Panc1 (cell line): ENCODE measurements around the gene ZBP1. TPM values are rescaled to one million over a fixed set of nuclear protein-coding genes. Genes with fewer than 3 reads are reported as not detected.

Source experiments
- ATAC-seq: fragments of 200-7000 bp; cut with Tn5 transposase; 2 replicates; pipeline ENCODE4 v1.9.1; 2020; ENCODE audit warnings: mild to moderate bottlenecking, moderate library complexity
- BruUV-seq: library from RNA; stranded (reverse); fragments of 400-500 nt; replicated peaks from 2 replicates; lab custom pipeline; 2021; lab: Mats Ljungman, UMichigan
- CTCF ChIA-PET: fragments of 300-600 bp; sonication (Branson Sonifier 250); formaldehyde crosslinking; loops from one replicate; lab custom pipeline; 2022; ENCODE audit warnings: antibody characterized with exemption; lab: Charles Lee
- POLR2A ChIA-PET: fragments of 300-600 bp; sonication (Branson Sonifier 250); formaldehyde crosslinking; loops from one replicate; lab custom pipeline; 2022; ENCODE audit warnings: antibody characterized with exemption; lab: Charles Lee
- DNase-seq: peaks from one replicate; pipeline ENCODE4 v3.0.0-alpha.2; 2010; ENCODE audit warnings: low read depth, low spot score
- H3K27ac ChIP-seq: 2 replicates; pipeline ENCODE4 v1.5.1; 2011; ENCODE audit warnings: mild to moderate bottlenecking, low read length, inconsistent platforms
- H3K27me3 ChIP-seq: fragments of 200-500 bp; sonication (Bioruptor generic); 2 replicates; pipeline ENCODE4 v1.6.0; 2014; ENCODE audit warnings: low read length, inconsistent platforms; ENCODE audit not compliant: control insufficient read depth, insufficient read depth
- H3K36me3 ChIP-seq: fragments of 200-500 bp; sonication (Bioruptor generic); 2 replicates; pipeline ENCODE4 v1.5.1; 2014; ENCODE audit warnings: inconsistent platforms, mild to moderate bottlenecking, low read length, moderate library complexity; ENCODE audit not compliant: control insufficient read depth, insufficient read depth
- H3K4me1 ChIP-seq: 2 replicates; pipeline ENCODE4 v1.5.1; 2011; ENCODE audit warnings: inconsistent platforms, mild to moderate bottlenecking, low read length, moderate library complexity; ENCODE audit not compliant: control insufficient read depth, insufficient read depth
- H3K4me3 ChIP-seq, 2 experiments: 2 replicates each; pipeline ENCODE4 v1.5.1; 2011 to 2012; ENCODE audit warnings: low read depth in 2 of 2, low read length in 2 of 2, mild to moderate bottlenecking in 2 of 2, inconsistent platforms in 1 of 2, moderate library complexity in 1 of 2
- H3K9me3 ChIP-seq: fragments of 200-500 bp; sonication (Bioruptor generic); 2 replicates; pipeline ENCODE4 v1.5.1; 2014; ENCODE audit warnings: low read depth, mild to moderate bottlenecking, inconsistent platforms, low read length, moderate library complexity; ENCODE audit not compliant: control insufficient read depth, insufficient read depth
- CTCF ChIP-seq: fragments of 450-650 bp; IDR thresholded peaks from 2 replicates; pipeline ENCODE4 v1.5.1; 2017; ENCODE audit warnings: mild to moderate bottlenecking
- POLR2AphosphoS5 ChIP-seq: IDR thresholded peaks from 2 replicates; pipeline ENCODE4 v1.6.1; 2012; ENCODE audit warnings: mild to moderate bottlenecking, low read depth, low read length, moderate library complexity
- REST ChIP-seq, 2 experiments: IDR thresholded peaks; 2 replicates each; pipeline ENCODE4 v1.6.1; 2011 to 2012; ENCODE audit warnings: low read depth in 2 of 2, control low read depth in 1 of 2, low read length in 1 of 2, mild to moderate bottlenecking in 1 of 2, moderate library complexity in 1 of 2; ENCODE audit not compliant: insufficient read depth in 1 of 2
- SIN3A ChIP-seq: IDR thresholded peaks from 2 replicates; pipeline ENCODE4 v1.6.1; 2012; ENCODE audit warnings: low read depth, mild to moderate bottlenecking, low read length, moderate library complexity, borderline replicate concordance; ENCODE audit not compliant: insufficient read depth
- TCF7L2 ChIP-seq: IDR thresholded peaks from 2 replicates; pipeline ENCODE4 v1.6.1; 2011; ENCODE audit warnings: mild to moderate bottlenecking, low read depth, low read length, inconsistent platforms
- in situ Hi-C: cut with HindIII; loops from 2 replicates; pipeline ENCODE4 v1.10.0; 2016; ENCODE audit warnings: low sequenced_read_pairs, low pct_unique_long_range_greater_than_20kb
- intact Hi-C: fragments of 100-400 bp; cut with micrococcal nuclease; formaldehyde crosslinking; loops from one replicate; pipeline ENCODE4 v1.10.0; 2022; ENCODE audit not compliant: unreplicated experiment
- total RNA-seq: library from RNA; stranded (reverse); gene quantifications from one replicate; pipeline ENCODE4 v1.2.1, GENCODE V29; 2021; ENCODE audit not compliant: unreplicated experiment

Gene ZBP1
- total RNA-seq, 1 experiment from 2014 or later, result not detected

DNA sequence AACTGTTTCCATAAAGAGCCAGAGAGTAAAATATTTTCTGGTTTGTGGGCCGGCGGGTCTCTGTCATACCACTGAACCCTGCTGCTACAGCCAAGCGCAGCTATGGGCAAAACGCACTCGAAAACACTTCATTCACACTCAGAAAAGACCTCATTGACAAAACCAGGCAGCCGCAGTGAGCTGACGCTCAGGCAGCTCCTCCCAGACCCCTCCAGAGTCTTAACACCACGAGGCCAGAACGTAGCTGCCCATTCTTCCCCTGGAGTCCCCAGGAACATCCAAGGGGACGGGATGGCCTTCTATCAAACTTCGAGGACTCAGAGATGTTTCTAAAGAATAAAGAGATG, 35.6 kb upstream of the ZBP1 start:
- TF ChIP-seq SIN3A, result no peak
- no peak for TF ChIP-seq REST (IDR thresholded peaks at IDR 0.05; ENCODE audit: insufficient read depth in 1 of 2, low read depth in 2 of 2, low read length in 1 of 2)
- no peak for TF ChIP-seq POLR2AphosphoS5
- TF ChIP-seq CTCF, result no peak
- no peak for TF ChIP-seq TCF7L2
- POLR2A ChIA-PET, result no interaction called here
- H3K4me3 ChIP-seq, result no peak overlapping the region
- peaks cover 11% of the 10 kb centered on the region for H3K4me1 ChIP-seq
- ATAC-seq (no peak), DNase-seq (no peak)
- H3K27me3 ChIP-seq, result no peaks in the 10 kb centered on the region
- peaks cover 7% of the 10 kb centered on the region for H3K36me3 ChIP-seq
- BruUV-seq, result no TSS peak
- CTCF ChIA-PET, result no interaction called here
- intact Hi-C loops, result no loop called here
- in situ Hi-C loops, result no loop called here
- no peaks in the 10 kb centered on the region for H3K9me3 ChIP-seq
- no peak overlapping the region for H3K27ac ChIP-seq

GRCh38 chr20:57654998-57655808, 35.0 kb upstream of the ZBP1 start:
- Histone ChIP-seq H3K4me1 (peaks cover 11% of the 10 kb centered on the region), H3K4me3 (no peak overlapping the region), H3K27ac (no peak overlapping the region), H3K36me3 (peaks cover 7% of the 10 kb centered on the region), H3K27me3 (no peaks in the 10 kb centered on the region), H3K9me3 (no peaks in the 10 kb centered on the region)
- no peak for TF ChIP-seq POLR2AphosphoS5
- TF ChIP-seq SIN3A, result no peak
- no peak for TF ChIP-seq CTCF
- TF ChIP-seq TCF7L2, result no peak
- no peak for TF ChIP-seq REST (IDR thresholded peaks at IDR 0.05; ENCODE audit: insufficient read depth in 1 of 2, low read depth in 2 of 2, low read length in 1 of 2)
- intact Hi-C loops (no loop called here), in situ Hi-C loops (no loop called here)
- ChIA-PET CTCF (interaction anchor here (0.7 kb wide), 1 partner anchor 191 kb away, joined by 9 read pairs; no protein-coding TSS in a partner anchor), POLR2A (no interaction called here)
- peak; percentile 49 for ATAC-seq
- BruUV-seq, result no TSS peak
- no peak for DNase-seq
